ENCODE results near the gene RAD51.

RAD51 gene

GRCh38 chr15:40722934-40723333, 28.0 kb downstream of the RAD51 start:
- DNase-seq = no peak

GRCh38 chr15:40723919-40724318, 28.9 kb downstream of the RAD51 start:
- DNase-seq = no peak

GRCh38 chr15:40731034-40731433, 36.1 kb downstream of the RAD51 start:
- no peak for DNase-seq

GRCh38 chr15:40736575-40736974, 41.6 kb downstream of the RAD51 start:
- no peak for DNase-seq

GRCh38 chr15:40737048-40737447, 42.1 kb downstream of the RAD51 start:
- DNase-seq = no peak

- DNase-seq = no peak
These were observed 44.1 kb downstream of the RAD51 start for GRCh38 chr15:40739047-40739446.

- DNase-seq = no peak
These were observed 44.9 kb downstream of the RAD51 start for GRCh38 chr15:40739854-40740253.

GRCh38 chr15:40743485-40743901, 48.5 kb downstream of the RAD51 start:
- no peak for DNase-seq

GRCh38 chr15:40743921-40744814, 49.2 kb downstream of the RAD51 start:
- peak in 4 of 5 experiments; percentile 33 to 84 (median 60) for DNase-seq

GRCh38 chr15:40744815-40745152, 49.8 kb downstream of the RAD51 start:
- DNase-seq = no peak

- no peak for DNase-seq
These were observed 52.0 kb downstream of the RAD51 start for GRCh38 chr15:40746916-40747418.

- no peak for DNase-seq
These were observed 53.0 kb downstream of the RAD51 start for GRCh38 chr15:40747685-40748631.

GRCh38 chr15:40749151-40749630, 54.2 kb downstream of the RAD51 start:
- DNase-seq = no peak

GRCh38 chr15:40750885-40751284, 55.9 kb downstream of the RAD51 start:
- DNase-seq = no peak

- no peak for DNase-seq
These were observed 56.8 kb downstream of the RAD51 start for GRCh38 chr15:40751745-40752144.

GRCh38 chr15:40754574-40754882, 59.6 kb downstream of the RAD51 start:
- DNase-seq = peak in 1 of 5 experiments; percentile 18

- DNase-seq = peak; percentile 85 to 94 (median 89)
These were observed 60.2 kb downstream of the RAD51 start, which contains the start of gene RMDN3 for GRCh38 chr15:40754883-40755811. Gene RMDN3 (minus strand): TSS chr15:40755254. CDS start chr15:40754783, 471 bp downstream.

- DNase-seq = peak in 1 of 5 experiments; percentile 15
These were observed 60.8 kb downstream of the RAD51 start for GRCh38 chr15:40755812-40756208.

GRCh38 chr15:40756938-40757337, 62.0 kb downstream of the RAD51 start:
- DNase-seq = no peak

GRCh38 chr15:40759961-40760360, 65.0 kb downstream of the RAD51 start:
- no peak for DNase-seq

- peak in 2 of 5 experiments; percentile 23 to 42 for DNase-seq
These were observed 68.2 kb downstream of the RAD51 start for GRCh38 chr15:40762919-40763800.
